Body of pancreas (tissue), 4 donors: ENCODE data around the gene TFIP11. TPM values are rescaled to one million over a fixed set of nuclear protein-coding genes. Genes with fewer than 3 reads are reported as not detected.

Source experiments
- ATAC-seq: fragments of 150-250 bp; one replicate; pipeline ENCODE4 v1.9.1; 2016
- DNase-seq, 4 donors: peaks; one replicate each; pipeline ENCODE4 v3.0.0-alpha.2; 2019
- H3K27ac ChIP-seq, 4 donors: fragments of 200-600 bp; sonication (generic); 1 replicate in 3 of 4; 2 replicates in 1 of 4; pipeline versions ENCODE4 v1.5.1 to v1.6.1; 2016 to 2019; ENCODE audit warnings: mild to moderate bottlenecking in 1 of 4, mixed read lengths in 1 of 4, moderate library complexity in 1 of 4
- H3K27me3 ChIP-seq, 2 donors: fragments of 200-600 bp; sonication (generic); one replicate each; pipeline ENCODE4 v1.6.0; 2016; ENCODE audit warnings: mild to moderate bottlenecking in 1 of 2
- H3K36me3 ChIP-seq, 2 donors: fragments of 200-600 bp; sonication (generic); replicated peaks in 1 of 2; 2 replicates each; pipeline ENCODE4 v1.5.1; 2016; ENCODE audit warnings: low read depth in 2 of 2; ENCODE audit not compliant: insufficient read depth in 1 of 2
- H3K4me1 ChIP-seq: fragments of 200-600 bp; sonication (generic); one replicate; pipeline ENCODE4 v1.6.0; 2016
- H3K4me3 ChIP-seq, 2 donors: fragments of 200-600 bp; sonication (generic); 1 replicate in 1 of 2; 2 replicates in 1 of 2; pipeline ENCODE4 v1.5.1; 2016 to 2019
- H3K9me3 ChIP-seq, 3 donors: fragments of 200-600 bp; sonication (generic); 1 replicate in 2 of 3; 2 replicates in 1 of 3; pipeline ENCODE4 v1.5.1; 2016
- POLR2A ChIP-seq, 3 donors: fragments of 450-650 bp; IDR thresholded peaks; one replicate each; pipeline ENCODE4 v1.6.1; 2016; ENCODE audit warnings: antibody characterized with exemption in 3 of 3, mild to moderate bottlenecking in 2 of 3
- WGBS, 2 donors: methylation state at CpG; one replicate each; pipeline ENCODE4 v1.1.5; 2017; 5-methylcytosine and 5-hydroxymethylcytosine counted together
- intact Hi-C: fragments of 100-400 bp; cut with DNase I; formaldehyde crosslinking; loops from one replicate; pipeline ENCODE4 v1.15.1; 2023
- total RNA-seq, 2 donors: library from RNA; depleted of rRNA; stranded (reverse); fragments of >200 nt; gene quantifications; one replicate each; pipeline ENCODE4 v1.1.0, GENCODE V29; 2016
- TF ChIP-seq, protein P1 (sequence below), 7 experiments: fragments of 450-650 bp in 4 of 7; fragments of 200-600 bp in 3 of 7; sonication (generic) in 3 of 7; IDR thresholded peaks; one replicate each; pipeline ENCODE4 v1.5.1; 2016 to 2019; ENCODE audit warnings: antibody characterized with exemption in 7 of 7

Gene TFIP11
- total RNA-seq, 2 donors from 2014 or later = 26.2 to 32.3 TPM

DNA sequence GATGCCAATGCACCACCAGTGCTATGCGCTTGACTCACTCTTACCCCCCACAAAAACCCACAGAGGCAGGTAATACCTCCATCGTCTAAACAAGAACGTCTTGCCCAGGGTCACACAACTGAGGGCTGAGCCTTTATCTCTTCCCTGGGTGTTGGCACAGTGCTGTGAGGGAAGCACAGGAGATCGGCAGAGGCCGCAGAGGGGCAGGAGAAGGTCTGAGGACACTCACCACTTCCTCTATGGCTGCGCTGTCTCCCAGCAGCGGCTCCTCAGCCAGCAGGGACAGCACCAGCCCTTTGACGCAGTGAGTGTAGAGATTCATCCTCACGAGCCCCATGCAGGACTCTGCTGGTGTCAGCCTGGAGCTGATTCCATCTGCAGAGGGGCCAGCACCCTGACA, 48.6 kb downstream of the TFIP11 start:
- no peak for DNase-seq
- peaks cover 8% of the 10 kb centered on the region for H3K4me1 ChIP-seq
- H3K27ac ChIP-seq = no peak overlapping the region
- peaks cover 8 to 30% of the 10 kb centered on the region in 2 donors for H3K36me3 ChIP-seq
- 61 to 80% methylated on average over 9 of the region's 9 CpGs for WGBS, 2 donors
- no peak for TF ChIP-seq POLR2A (IDR thresholded peaks at IDR 0.05)
- TF ChIP-seq, protein P1, sequence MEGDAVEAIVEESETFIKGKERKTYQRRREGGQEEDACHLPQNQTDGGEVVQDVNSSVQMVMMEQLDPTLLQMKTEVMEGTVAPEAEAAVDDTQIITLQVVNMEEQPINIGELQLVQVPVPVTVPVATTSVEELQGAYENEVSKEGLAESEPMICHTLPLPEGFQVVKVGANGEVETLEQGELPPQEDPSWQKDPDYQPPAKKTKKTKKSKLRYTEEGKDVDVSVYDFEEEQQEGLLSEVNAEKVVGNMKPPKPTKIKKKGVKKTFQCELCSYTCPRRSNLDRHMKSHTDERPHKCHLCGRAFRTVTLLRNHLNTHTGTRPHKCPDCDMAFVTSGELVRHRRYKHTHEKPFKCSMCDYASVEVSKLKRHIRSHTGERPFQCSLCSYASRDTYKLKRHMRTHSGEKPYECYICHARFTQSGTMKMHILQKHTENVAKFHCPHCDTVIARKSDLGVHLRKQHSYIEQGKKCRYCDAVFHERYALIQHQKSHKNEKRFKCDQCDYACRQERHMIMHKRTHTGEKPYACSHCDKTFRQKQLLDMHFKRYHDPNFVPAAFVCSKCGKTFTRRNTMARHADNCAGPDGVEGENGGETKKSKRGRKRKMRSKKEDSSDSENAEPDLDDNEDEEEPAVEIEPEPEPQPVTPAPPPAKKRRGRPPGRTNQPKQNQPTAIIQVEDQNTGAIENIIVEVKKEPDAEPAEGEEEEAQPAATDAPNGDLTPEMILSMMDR (IDR thresholded peaks at IDR 0.05) = no peak
- no peak overlapping the region for H3K4me3 ChIP-seq
- ATAC-seq = no peak
- intact Hi-C loops = no loop called here
- no peaks in the 10 kb centered on the region for H3K9me3 ChIP-seq
- H3K27me3 ChIP-seq = no peaks in the 10 kb centered on the region

DNA sequence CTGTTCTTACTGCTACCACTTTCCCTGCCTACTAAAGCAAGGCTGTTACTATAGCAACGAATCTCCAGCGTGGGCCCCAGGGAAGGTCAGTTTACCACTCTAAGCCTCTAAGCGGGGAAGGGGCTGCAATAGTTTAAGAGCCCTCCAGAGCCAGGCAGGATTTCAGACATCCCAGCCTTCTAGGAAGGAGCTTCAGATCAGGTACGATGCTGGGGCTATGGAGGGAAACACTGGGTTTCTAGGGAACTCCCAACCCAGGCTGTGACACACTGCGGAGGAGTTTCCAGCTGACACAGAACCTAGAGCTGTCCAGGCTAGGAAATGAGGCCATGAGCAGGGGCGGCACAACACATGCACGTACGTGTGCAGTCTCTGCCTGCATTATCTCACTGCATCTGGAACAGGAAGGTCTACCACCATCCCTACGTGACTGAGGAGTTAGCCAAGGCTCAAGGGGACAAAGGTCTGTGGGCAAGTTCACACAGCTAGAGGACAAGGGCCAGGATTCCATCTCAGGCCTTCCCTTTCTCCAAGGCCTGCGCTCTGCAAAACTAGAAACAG, 49.1 kb downstream of the TFIP11 start:
- Histone ChIP-seq H3K9me3 (no peaks in the 10 kb centered on the region), H3K4me3 (no peak overlapping the region), H3K36me3 (peaks cover 3 to 27% of the 10 kb centered on the region in 2 donors), H3K27me3 (no peaks in the 10 kb centered on the region), H3K27ac (no peak overlapping the region), H3K4me1 (peaks cover 8% of the 10 kb centered on the region)
- intact Hi-C loops = no loop called here
- ATAC-seq (no peak), DNase-seq (no peak)
- WGBS, 2 donors = 54 to 65% methylated on average over 6 to 10 of the region's 10 CpGs
- TF ChIP-seq, protein P1 (IDR thresholded peaks at IDR 0.05) = no peak
- TF ChIP-seq POLR2A (IDR thresholded peaks at IDR 0.05) = no peak

DNA sequence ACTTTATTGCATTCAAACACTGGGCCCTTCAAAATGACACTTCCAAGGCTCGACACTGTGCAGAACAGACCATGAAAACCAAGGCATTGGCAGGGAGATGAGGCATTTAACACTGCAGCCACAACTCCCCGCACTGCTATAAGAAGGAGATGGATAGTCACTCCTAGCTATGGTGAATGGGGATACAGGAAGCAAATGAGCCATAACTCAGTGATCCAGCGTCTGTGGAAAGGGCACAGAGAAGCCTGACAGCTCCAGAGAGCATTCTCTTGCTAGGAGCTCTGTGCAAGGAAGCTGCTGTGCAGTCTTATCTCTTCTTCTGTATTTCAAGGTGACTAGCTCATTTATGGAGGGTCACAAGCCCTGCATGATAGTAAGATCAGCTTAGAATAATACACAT, 49.6 kb downstream of the TFIP11 start:
- no peak for TF ChIP-seq POLR2A (IDR thresholded peaks at IDR 0.05)
- TF ChIP-seq, protein P1 (IDR thresholded peaks at IDR 0.05) = no peak
- ATAC-seq (no peak), DNase-seq (no peak)
- Histone ChIP-seq H3K4me3 (no peak overlapping the region), H3K36me3 (peaks cover 0 to 31% of the 10 kb centered on the region in 2 donors), H3K27ac (no peak overlapping the region), H3K27me3 (no peaks in the 10 kb centered on the region), H3K9me3 (no peaks in the 10 kb centered on the region), H3K4me1 (peaks cover 8% of the 10 kb centered on the region)
- WGBS, 2 donors = 84 to 94% methylated on average over 3 of the region's 3 CpGs
- intact Hi-C loops = no loop called here

DNA sequence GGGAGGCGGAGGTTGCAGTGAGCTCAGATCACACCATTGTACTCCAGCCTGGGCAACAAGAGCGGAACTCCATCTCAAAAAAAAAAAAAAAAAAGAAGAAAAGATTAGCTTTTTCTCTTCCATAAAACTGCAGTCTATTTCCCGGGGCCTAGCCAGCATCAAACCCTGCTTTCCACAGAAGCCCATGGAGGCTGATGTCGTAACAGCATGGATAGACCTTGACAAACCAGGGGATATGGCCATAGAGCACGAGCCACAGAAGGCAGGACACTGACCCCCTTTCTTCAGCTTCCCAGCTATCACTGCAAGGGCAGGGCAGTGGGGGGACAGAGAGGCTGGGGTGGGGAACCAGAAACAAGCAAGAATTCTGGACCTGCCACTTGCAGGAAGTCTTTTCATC, 50.2 kb downstream of the TFIP11 start:
- TF ChIP-seq POLR2A (IDR thresholded peaks at IDR 0.05) = no peak
- TF ChIP-seq, protein P1 (IDR thresholded peaks at IDR 0.05) = no peak
- 89 to 93% methylated on average over 5 of the region's 5 CpGs for WGBS, 2 donors
- no peak overlapping the region for H3K27ac ChIP-seq
- H3K9me3 ChIP-seq = no peaks in the 10 kb centered on the region
- H3K27me3 ChIP-seq = no peaks in the 10 kb centered on the region
- peaks cover 8% of the 10 kb centered on the region for H3K4me1 ChIP-seq
- ATAC-seq = no peak
- DNase-seq = no peak
- peaks cover 0 to 34% of the 10 kb centered on the region in 2 donors for H3K36me3 ChIP-seq
- H3K4me3 ChIP-seq = no peak overlapping the region
- intact Hi-C loops = no loop called here

DNA sequence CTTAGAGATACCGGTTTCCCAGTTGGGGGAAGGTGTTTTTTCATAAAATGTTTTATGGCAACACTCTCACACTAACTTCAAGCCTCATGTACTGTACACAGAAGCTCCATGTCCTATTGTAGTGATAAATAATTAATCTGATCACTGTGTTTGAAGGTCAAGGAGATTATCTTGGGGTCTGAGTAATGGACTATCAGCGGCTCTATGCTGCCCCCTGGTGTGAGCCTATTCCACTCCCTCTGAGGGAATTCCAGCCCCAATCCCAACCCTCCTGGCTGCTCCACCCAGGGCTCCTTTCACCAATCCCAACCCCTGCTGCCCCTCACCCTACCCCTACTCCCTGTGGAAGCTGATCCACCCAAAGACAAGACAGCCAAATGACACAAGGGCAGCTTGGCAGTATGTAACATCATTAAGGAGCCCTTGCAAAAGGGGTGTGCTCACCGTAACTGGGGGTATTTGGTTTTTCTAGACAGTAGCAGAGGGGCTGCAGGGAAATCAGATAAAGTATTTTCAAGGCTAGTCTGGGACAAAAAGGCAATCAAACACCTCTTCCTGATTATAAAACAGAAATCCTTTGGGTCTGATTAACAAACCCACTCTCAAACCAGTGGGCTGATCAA, 51.0 kb downstream of the TFIP11 start:
- Histone ChIP-seq H3K4me3 (no peak overlapping the region), H3K27me3 (no peaks in the 10 kb centered on the region), H3K27ac (no peak overlapping the region), H3K9me3 (no peaks in the 10 kb centered on the region), H3K4me1 (peaks cover 8% of the 10 kb centered on the region), H3K36me3 (peaks cover 0 to 33% of the 10 kb centered on the region in 2 donors)
- ATAC-seq = peak; percentile 76
- intact Hi-C loops = no loop called here
- DNase-seq = peak; percentile 52 to 76 (median 62)
- 7 to 44% methylated on average over 2 to 3 of the region's 3 CpGs for WGBS, 2 donors
- TF ChIP-seq POLR2A (IDR thresholded peaks at IDR 0.05) = no peak
- TF ChIP-seq, protein P1 (IDR thresholded peaks at IDR 0.05) = peak; percentile 56 to 77 (median 69)
